Stimulated activated CD4-positive, alpha-beta T cell treated with anti-CD3 and anti-CD28 coated beads, TNF-alpha, amount 100 ng/mL, for 24 hours (primary cell): ENCODE data around the gene LRP4.

ENCODE experiments used
- DNase-seq, 3 experiments: peaks; one replicate each; pipeline ENCODE4 v3.0.0-alpha.2; 2020; ENCODE audit warnings: low read depth in 3 of 3

LRP4 gene

DNA sequence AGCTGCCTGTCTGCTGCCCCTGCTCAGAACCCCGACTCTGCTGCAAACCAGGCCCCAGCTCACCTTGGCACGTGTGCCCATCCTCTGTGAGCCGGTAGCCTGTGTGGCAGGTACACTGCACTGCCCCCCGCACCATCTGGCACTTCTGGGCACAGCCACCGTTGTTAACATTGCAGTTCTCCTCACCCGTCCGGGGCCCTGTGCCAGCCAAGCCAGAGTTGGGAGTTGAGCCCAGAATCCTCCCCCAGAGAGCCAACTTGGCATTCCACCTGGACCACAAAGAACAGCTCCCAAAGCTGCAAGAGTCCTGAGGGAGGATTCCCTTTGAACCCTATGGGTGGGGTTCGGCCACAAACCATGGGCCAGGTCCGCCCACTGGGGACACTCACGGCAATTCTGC lies 22.5 kb downstream of the LRP4 start:
- no peak for DNase-seq

GRCh38 chr11:46894961-46895360 lies 23.4 kb downstream of the LRP4 start:
- no peak for DNase-seq

GRCh38 chr11:46894506-46894905 lies 23.8 kb downstream of the LRP4 start:
- DNase-seq: no peak

DNA sequence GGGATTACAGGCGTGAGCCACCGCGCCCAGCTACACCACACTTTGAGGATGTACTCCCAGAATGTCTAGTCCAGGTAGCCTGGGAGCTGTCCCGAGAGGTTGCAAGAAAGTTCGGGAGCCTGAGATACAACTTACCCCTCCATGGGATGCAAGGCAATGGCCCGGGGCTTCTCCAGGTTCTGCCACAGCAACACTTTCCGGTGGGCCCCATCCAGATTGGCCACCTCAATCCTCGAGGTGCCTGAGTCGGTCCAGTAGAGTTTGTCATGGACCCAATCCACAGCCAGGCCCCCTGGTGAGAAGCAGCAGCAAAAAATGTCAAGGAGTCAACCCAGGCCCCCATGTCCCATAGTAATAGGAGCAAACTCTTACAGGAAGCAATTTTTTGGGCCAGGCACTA lies 25.5 kb downstream of the LRP4 start:
- DNase-seq: no peak

DNA sequence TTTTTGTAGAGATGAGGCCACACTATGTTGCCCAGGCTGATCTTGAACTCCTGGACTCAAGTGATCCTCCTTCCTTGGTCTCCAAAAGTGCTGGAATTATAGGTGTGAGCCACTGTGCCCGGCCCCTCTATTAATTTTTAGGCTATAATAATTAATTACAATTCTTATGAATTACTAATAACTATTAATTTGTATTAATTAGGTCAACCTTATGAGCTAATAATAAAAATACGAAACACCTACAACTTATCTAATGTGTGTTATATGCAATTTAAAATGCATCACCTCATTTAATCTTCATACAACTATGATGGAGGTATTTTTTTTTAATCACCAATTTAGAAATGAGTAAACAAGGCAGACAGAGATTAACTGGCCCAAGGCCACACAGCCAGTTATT lies 26.2 kb downstream of the LRP4 start:
- DNase-seq: no peak

- no peak for DNase-seq
Measured at GRCh38 chr11:46890665-46891064, 27.7 kb downstream of the LRP4 start.

GRCh38 chr11:46889689-46890475 lies 28.5 kb downstream of the LRP4 start:
- peak; percentile 59 to 67 (median 59) for DNase-seq

DNA sequence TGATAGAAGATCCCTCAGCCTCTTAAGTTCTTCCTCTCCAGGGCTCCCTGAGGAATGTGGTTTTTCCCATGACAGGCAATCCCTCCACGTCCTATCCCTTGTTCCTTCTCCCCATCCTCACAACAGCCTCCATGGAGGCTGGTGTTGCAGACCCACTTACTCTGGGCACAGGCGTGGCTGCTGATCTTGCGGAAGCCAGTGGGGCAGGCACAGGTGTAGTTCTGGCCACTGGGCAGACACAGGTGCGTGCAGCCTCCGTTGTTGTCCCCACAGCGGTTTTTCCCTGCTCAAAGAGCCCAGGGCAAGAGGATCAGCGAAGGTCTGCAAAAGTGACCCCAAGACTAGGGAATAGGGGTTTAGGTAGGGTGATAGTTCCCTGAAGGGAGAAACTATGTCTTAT lies 29.1 kb downstream of the LRP4 start:
- DNase-seq: no peak

- DNase-seq: no peak
Measured at GRCh38 chr11:46888636-46889035, 29.7 kb downstream of the LRP4 start.

- no peak for DNase-seq
Measured at GRCh38 chr11:46886211-46886610, 32.1 kb downstream of the LRP4 start.

GRCh38 chr11:46879056-46879585 lies 39.2 kb downstream of the LRP4 start:
- no peak for DNase-seq

DNA sequence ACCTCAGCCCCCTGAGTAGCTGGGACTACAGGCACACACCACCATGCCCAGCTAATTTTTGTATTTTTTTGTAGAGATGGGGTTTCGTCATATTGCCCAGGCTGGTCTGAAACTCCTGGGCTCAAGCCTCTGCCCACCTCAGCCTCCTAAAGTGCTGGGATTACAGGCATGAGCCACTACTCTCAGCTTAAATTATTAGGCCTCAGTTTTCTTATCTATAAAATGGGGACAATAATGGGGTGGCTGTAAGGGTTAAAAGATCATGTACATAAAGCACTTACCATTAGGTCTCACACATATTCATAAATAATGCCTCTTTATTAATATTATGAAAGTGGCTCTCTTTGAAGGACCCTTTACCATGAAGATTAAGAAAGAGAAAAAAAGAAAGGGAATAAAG lies 40.8 kb downstream of the LRP4 start:
- DNase-seq: no peak

- no peak for DNase-seq
Measured at GRCh38 chr11:46876471-46876870, 41.9 kb downstream of the LRP4 start.

DNA sequence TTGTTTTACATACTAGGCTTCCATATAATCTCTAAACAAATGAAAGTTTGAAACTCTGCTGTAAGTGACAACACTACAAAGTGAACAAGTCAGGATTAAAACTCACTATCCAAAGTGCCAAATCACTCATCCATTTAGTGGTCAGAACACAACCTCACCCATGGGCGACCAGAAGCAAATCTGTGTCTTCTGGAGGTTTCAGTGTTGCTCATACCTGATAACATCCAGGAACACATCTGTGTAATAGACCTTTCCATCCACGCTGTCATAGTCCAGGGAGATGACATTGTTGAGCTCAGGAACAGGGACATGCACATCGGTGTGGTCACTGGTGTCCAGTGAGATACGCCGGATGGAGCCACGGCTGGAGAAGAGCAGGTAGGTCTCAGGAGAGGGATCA lies 43.8 kb downstream of the LRP4 start:
- no peak for DNase-seq

GRCh38 chr11:46868912-46869311 lies 49.4 kb downstream of the LRP4 start:
- DNase-seq: no peak

GRCh38 chr11:46865340-46865739 lies 53.0 kb downstream of the LRP4 start:
- DNase-seq: no peak

GRCh38 chr11:46860218-46860617 lies 58.1 kb downstream of the LRP4 start:
- no peak for DNase-seq

GRCh38 chr11:46858920-46859546 lies 59.3 kb downstream of the LRP4 start:
- DNase-seq: no peak

DNA sequence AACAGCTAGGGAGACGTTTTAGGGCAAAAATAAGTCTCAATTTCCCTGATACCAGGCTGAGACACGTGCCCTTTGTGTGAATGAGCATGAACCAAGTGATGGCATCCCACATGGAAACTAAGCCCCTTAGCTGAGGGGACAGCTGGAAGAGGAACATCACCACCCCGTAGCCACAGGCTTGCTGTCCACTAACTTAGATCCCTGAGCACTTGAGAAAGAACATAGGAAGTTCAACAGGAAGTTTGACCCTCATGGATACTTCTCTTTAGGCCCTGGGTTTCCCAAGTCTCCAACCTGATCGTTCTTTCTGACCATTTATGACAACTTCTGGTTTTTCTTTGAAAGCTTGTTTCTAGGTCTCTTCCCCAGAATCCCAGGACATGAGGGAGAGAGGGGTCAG lies 60.7 kb downstream of the LRP4 start:
- no peak for DNase-seq

GRCh38 chr11:46856605-46857343 lies 61.6 kb downstream of the LRP4 start:
- no peak for DNase-seq

GRCh38 chr11:46855863-46856262 lies 62.5 kb downstream of the LRP4 start:
- DNase-seq: no peak

GRCh38 chr11:46855167-46855566 lies 63.2 kb downstream of the LRP4 start:
- no peak for DNase-seq
